WERI-Rb-1 (cell line): ENCODE measurements around the gene TMEM203.

Source experiments
- DNase-seq: peaks from one replicate; pipeline ENCODE4 v3.0.0-alpha.2; 2020
- H3K27ac ChIP-seq: fragments of 250-450 bp; sonication (Bioruptor Pico); 2 replicates; pipeline ENCODE4 v1.5.1; 2020; ENCODE audit warnings: mild to moderate bottlenecking, moderate library complexity
- H3K27me3 ChIP-seq: fragments of 250-450 bp; sonication (Bioruptor Pico); 2 replicates; pipeline ENCODE4 v1.5.1; 2021; ENCODE audit warnings: mild to moderate bottlenecking, low read depth, moderate library complexity; ENCODE audit not compliant: insufficient read depth, severe bottlenecking
- H3K36me3 ChIP-seq: fragments of 250-450 bp; sonication (Bioruptor Pico); 2 replicates; pipeline ENCODE4 v1.5.1; 2020; ENCODE audit warnings: mild to moderate bottlenecking, moderate library complexity
- H3K4me3 ChIP-seq: 2 replicates; pipeline ENCODE4 v1.5.1; 2011; ENCODE audit warnings: low read depth, mild to moderate bottlenecking, control low read depth, low read length
- H3K9me3 ChIP-seq: fragments of 250-450 bp; sonication (Bioruptor Pico); 2 replicates; pipeline ENCODE4 v1.5.1; 2021; ENCODE audit warnings: mild to moderate bottlenecking, moderate library complexity; ENCODE audit not compliant: severe bottlenecking
- TF ChIP-seq, protein P1 (sequence below): IDR thresholded peaks from 2 replicates; pipeline ENCODE4 v1.5.1; 2011; ENCODE audit warnings: low read depth, mild to moderate bottlenecking, control low read depth, inconsistent platforms, low read length

Gene TMEM203

DNA sequence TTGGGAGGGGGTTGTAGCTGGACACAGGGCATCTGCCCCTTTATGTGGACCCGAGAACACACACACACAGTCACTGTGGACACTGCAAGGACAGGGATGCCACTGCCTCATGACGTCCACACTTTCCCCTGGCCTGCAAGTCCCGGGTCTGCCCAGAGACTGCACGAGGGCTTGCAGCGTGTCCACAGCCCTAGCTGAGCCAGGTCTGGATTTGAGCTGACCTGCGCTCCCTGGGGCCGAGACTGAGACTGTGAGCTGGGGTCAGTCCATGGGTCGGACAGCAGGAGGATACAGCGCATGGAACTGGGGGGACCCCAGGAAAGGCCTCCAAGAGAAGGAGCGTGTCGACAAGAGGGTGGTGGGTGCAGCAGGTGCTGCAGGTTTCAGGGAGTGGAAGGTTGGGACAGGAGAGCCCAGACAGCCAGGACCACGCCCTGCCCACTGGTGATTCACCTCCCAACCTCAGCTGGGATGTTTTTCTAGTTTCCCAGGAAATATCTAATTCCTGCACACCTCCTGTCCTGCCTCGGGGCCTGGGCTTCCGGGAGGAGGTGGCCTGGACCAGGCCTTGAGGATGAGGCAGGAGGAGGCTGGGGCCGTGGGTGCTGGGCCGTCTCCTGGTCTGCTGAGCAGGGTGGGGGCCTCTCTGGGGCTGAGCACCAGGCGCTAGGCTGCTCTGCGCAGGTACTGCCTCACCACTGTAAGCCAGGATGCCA, 21.0 kb upstream of the TMEM203 start:
- H3K27ac ChIP-seq: no peak overlapping the region
- H3K27me3 ChIP-seq: no peaks in the 10 kb centered on the region
- no peak overlapping the region for H3K4me3 ChIP-seq
- no peaks in the 10 kb centered on the region for H3K36me3 ChIP-seq
- no peaks in the 10 kb centered on the region for H3K9me3 ChIP-seq
- no peak for DNase-seq
- TF ChIP-seq, protein P1, sequence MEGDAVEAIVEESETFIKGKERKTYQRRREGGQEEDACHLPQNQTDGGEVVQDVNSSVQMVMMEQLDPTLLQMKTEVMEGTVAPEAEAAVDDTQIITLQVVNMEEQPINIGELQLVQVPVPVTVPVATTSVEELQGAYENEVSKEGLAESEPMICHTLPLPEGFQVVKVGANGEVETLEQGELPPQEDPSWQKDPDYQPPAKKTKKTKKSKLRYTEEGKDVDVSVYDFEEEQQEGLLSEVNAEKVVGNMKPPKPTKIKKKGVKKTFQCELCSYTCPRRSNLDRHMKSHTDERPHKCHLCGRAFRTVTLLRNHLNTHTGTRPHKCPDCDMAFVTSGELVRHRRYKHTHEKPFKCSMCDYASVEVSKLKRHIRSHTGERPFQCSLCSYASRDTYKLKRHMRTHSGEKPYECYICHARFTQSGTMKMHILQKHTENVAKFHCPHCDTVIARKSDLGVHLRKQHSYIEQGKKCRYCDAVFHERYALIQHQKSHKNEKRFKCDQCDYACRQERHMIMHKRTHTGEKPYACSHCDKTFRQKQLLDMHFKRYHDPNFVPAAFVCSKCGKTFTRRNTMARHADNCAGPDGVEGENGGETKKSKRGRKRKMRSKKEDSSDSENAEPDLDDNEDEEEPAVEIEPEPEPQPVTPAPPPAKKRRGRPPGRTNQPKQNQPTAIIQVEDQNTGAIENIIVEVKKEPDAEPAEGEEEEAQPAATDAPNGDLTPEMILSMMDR: no peak

DNA sequence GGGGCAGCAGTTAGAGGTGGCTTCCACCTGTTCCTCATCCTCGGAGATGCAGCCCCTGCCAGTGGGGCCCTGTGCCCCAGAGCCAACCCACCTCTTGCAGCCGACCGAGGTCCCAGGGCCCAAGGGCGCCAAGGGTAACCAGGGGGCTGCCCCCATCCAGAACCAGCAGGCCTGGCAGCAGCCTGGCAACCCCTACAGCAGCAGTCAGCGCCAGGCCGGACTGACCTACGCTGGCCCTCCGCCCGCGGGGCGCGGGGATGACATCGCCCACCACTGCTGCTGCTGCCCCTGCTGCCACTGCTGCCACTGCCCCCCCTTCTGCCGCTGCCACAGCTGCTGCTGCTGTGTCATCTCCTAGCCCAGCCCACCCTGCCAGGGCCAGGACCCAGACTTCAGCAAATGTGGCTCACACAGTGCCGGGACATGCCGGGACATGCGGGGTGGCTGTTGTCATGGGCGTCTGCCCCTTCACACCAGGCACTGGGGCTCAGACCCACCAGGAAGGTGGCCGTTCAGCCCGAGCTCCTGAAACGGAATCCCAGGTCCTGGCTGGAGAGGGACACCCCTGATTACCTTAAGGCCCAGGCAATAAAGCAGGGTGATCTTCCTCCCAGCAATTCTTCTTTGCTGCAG, 20.4 kb upstream of the TMEM203 start:
- Histone ChIP-seq H3K27me3 (no peaks in the 10 kb centered on the region), H3K27ac (no peak overlapping the region), H3K4me3 (no peak overlapping the region), H3K9me3 (no peaks in the 10 kb centered on the region), H3K36me3 (no peaks in the 10 kb centered on the region)
- TF ChIP-seq, protein P1: no peak
- no peak for DNase-seq

DNA sequence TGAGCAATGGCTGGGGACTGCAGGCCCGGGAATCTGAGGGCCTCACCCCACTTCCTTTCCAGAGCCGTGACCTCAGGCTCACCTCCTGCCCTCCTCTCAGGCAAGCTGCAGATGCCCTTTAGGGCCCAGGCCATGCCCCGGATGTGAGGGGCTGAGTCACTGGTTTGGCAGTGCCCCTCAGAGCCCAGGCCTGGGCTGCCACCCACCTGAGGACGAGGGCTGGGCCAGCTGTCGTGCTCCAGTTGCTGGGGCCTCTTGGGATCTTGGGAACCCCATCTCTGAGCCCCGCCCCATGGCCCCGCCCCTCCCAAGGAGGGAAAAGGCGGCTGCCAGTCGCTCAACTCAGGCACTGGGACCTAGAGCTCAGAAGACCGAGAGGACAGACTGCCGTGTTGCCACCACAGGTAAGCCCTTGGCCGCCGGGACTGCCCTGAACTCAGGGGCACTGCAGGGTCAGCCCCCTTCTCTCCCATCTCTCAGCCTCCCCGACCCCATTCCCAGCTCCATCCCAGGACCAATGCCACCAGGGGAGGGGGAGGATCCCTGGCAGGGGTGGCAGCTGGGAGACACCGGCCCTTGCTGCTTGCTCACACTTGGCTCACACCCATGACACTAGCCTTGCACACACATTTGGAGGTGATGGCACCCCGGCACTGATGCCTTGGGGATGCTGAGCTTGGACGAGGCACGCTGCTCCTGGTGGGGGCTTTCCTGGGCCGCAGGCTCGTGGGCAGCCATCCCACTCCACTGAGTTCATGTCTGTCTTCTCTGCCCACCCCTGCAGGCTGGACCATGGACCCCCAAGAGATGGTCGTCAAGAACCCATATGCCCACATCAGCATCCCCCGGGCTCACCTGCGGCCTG, 19.6 kb upstream of the TMEM203 start, which contains the start of gene CYSRT1:
TSS of gene CYSRT1 (plus strand) at position 345 of the 865 bp plus-strand sequence. CDS start at position 793, 448 bp downstream.
- H3K4me3 ChIP-seq: peak within 1 kb of the TSS; percentile 66
- TF ChIP-seq, protein P1: no peak
- no peaks in the 10 kb centered on the region for H3K27me3 ChIP-seq
- H3K27ac ChIP-seq: no peak within 1 kb of the TSS
- H3K9me3 ChIP-seq: no peaks in the 10 kb centered on the region
- no peaks in the 10 kb centered on the region for H3K36me3 ChIP-seq
- no peak for DNase-seq

DNA sequence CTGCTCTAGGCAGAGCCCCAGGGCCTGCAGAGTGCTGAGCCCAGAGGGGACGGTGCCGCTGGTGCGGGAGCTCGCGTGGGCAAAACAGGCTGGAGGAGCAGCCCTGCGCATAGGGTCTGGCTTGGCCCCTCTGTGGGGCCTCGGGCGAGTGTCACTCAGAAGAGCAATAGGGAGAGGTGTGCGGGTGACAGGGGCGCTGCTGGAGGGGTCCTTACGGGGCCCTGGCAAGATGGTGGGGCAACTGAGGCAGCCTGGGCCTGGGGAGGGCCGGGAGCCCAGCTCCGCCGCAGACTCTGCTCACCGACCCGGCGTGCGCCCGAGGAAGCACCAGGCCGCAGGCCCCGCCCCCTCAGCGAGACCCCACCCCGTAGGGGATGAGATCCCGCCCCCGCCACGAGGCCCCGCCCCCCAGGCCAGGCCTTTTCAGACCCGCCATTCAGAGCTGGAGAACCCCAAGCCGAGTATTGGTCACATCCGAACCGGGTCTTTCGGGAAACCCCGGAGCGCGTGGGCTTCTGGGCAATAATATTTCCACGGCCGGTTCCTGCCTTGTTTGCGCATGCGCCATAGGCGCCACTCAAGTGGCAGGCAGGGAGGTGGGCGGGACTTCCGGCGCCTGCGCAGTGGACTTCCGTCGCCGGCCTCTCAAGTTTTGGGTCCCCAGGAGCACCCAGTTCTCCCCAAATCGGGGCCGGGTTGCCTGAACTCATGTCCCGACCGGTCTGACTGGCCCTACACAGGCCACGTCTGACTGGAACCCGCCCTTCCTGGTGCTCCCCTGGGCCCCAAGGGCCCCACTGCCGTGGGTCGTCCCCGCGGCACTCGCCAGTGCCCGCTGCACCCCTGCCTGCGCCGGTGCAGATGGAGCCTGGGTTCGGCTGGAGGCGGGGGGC, 17.9 kb upstream of the TMEM203 start:
- H3K27ac ChIP-seq: peak overlapping the region; percentile 51
- no peaks in the 10 kb centered on the region for H3K27me3 ChIP-seq
- DNase-seq: peak; percentile 93
- TF ChIP-seq, protein P1: no peak
- H3K9me3 ChIP-seq: no peaks in the 10 kb centered on the region
- peak overlapping the region; percentile 66 for H3K4me3 ChIP-seq
- no peaks in the 10 kb centered on the region for H3K36me3 ChIP-seq
